Stromal cell of bone marrow (primary cell): ENCODE results near the gene VIPR2.
A peak's percentile ranks its signal among the peaks of the same experiment; 100 is the strongest.
"Not testable (repeated sequence)": the region's sequence is repeated elsewhere in the genome, so short reads cannot be mapped to it uniquely, and the experiment has no call there.

ENCODE experiments used
- DNase-seq: peaks from one replicate; pipeline ENCODE4 v3.0.0-alpha.2; 2012; ENCODE audit warnings: low read depth

The VIPR2 gene

GRCh38 chr7:159091041-159091440, 53.6 kb downstream of the VIPR2 start:
- no peak for DNase-seq

GRCh38 chr7:159088016-159088865, 56.4 kb downstream of the VIPR2 start:
- DNase-seq = no peak

GRCh38 chr7:159086301-159086925, 58.3 kb downstream of the VIPR2 start:
- DNase-seq = no peak

- DNase-seq = no peak
These were observed 60.4 kb downstream of the VIPR2 start for GRCh38 chr7:159084069-159084801.

- DNase-seq = no peak
These were observed 61.0 kb downstream of the VIPR2 start for GRCh38 chr7:159083698-159084068.

- no peak for DNase-seq
These were observed 61.5 kb downstream of the VIPR2 start for GRCh38 chr7:159083001-159083697.

GRCh38 chr7:159082075-159082474, 62.6 kb downstream of the VIPR2 start:
- not testable (repeated sequence) for DNase-seq

GRCh38 chr7:159078911-159079270, 65.8 kb downstream of the VIPR2 start:
- DNase-seq = no peak

GRCh38 chr7:159078193-159078910, 66.3 kb downstream of the VIPR2 start:
- DNase-seq = no peak

GRCh38 chr7:159076333-159076732, 68.3 kb downstream of the VIPR2 start:
- DNase-seq = no peak

GRCh38 chr7:159075563-159076238, 69.0 kb downstream of the VIPR2 start:
- no peak for DNase-seq

GRCh38 chr7:159071260-159071659, 73.4 kb downstream of the VIPR2 start:
- DNase-seq = no peak

- DNase-seq = peak; percentile 43
These were observed 74.1 kb downstream of the VIPR2 start for GRCh38 chr7:159070431-159071148.

GRCh38 chr7:159068893-159069448, 75.7 kb downstream of the VIPR2 start:
- DNase-seq = no peak

GRCh38 chr7:159068488-159068811, 76.2 kb downstream of the VIPR2 start:
- no peak for DNase-seq

- no peak for DNase-seq
These were observed 76.8 kb downstream of the VIPR2 start for GRCh38 chr7:159067576-159068487.

- no peak for DNase-seq
These were observed 77.7 kb downstream of the VIPR2 start for GRCh38 chr7:159066816-159067575.

- no peak for DNase-seq
These were observed 78.7 kb downstream of the VIPR2 start for GRCh38 chr7:159065852-159066480.
